NK-92 (cell line): ENCODE data around the gene ANGEL1.

Experiments
- DNase-seq: peaks from one replicate; lab custom pipeline; 2025; ENCODE audit not compliant: unreplicated experiment; lab: John Stamatoyannopoulos, UW

The ANGEL1 gene

GRCh38 chr14:76779221-76780057, 33.2 kb downstream of the ANGEL1 start:
- DNase-seq = no peak

- DNase-seq = no peak
These were observed 34.0 kb downstream of the ANGEL1 start for GRCh38 chr14:76778546-76779215.

- DNase-seq = no peak
These were observed 35.0 kb downstream of the ANGEL1 start for GRCh38 chr14:76777721-76778120.

GRCh38 chr14:76776428-76777251, 36.0 kb downstream of the ANGEL1 start:
- no peak for DNase-seq

GRCh38 chr14:76775695-76776427, 36.8 kb downstream of the ANGEL1 start:
- DNase-seq = no peak

GRCh38 chr14:76774821-76775694, 37.6 kb downstream of the ANGEL1 start:
- no peak for DNase-seq

- no peak for DNase-seq
These were observed 38.5 kb downstream of the ANGEL1 start for GRCh38 chr14:76773956-76774820.

- no peak for DNase-seq
These were observed 39.3 kb downstream of the ANGEL1 start for GRCh38 chr14:76773188-76773885.

- DNase-seq = no peak
These were observed 40.1 kb downstream of the ANGEL1 start for GRCh38 chr14:76772300-76773187.

GRCh38 chr14:76771437-76771980, 41.2 kb downstream of the ANGEL1 start:
- DNase-seq = no peak

GRCh38 chr14:76770521-76771436, 41.9 kb downstream of the ANGEL1 start:
- no peak for DNase-seq

GRCh38 chr14:76769636-76770292, 42.9 kb downstream of the ANGEL1 start:
- no peak for DNase-seq

- DNase-seq = no peak
These were observed 43.8 kb downstream of the ANGEL1 start for GRCh38 chr14:76768671-76769500.
